Measurements from ENCODE around the gene DDX10.

DNA sequence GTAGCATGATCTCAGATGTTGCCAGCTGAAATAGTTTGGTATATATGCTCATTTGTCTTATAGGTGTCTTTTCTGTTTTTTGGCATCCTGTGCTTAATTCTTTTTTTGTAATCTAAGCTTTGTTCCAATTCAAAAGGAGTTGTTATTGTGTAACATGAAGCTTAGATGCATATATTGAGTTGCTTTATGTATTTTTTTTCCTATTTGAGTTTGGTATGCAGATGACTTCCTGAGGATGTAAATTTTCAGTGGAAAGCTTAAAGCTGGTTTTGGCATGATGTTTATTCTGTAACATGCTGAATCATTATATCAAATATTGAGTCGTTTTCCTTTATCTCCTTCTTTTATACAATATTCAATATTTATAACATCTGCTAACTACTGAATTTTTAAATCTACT lies 69.4 kb downstream of the DDX10 start:
- TF ChIP-seq, protein P1, sequence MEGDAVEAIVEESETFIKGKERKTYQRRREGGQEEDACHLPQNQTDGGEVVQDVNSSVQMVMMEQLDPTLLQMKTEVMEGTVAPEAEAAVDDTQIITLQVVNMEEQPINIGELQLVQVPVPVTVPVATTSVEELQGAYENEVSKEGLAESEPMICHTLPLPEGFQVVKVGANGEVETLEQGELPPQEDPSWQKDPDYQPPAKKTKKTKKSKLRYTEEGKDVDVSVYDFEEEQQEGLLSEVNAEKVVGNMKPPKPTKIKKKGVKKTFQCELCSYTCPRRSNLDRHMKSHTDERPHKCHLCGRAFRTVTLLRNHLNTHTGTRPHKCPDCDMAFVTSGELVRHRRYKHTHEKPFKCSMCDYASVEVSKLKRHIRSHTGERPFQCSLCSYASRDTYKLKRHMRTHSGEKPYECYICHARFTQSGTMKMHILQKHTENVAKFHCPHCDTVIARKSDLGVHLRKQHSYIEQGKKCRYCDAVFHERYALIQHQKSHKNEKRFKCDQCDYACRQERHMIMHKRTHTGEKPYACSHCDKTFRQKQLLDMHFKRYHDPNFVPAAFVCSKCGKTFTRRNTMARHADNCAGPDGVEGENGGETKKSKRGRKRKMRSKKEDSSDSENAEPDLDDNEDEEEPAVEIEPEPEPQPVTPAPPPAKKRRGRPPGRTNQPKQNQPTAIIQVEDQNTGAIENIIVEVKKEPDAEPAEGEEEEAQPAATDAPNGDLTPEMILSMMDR (IDR thresholded peaks at IDR 0.05): no peak
- no peak for TF ChIP-seq POLR2A (IDR thresholded peaks at IDR 0.05)

All from uterus (tissue), 2 donors.